BLaER1 (cell line): ENCODE results near the gene ATG2A.

Source experiments
- H3K27ac ChIP-seq: shearing (Covaris generic); formaldehyde crosslinking; 2 replicates; pipeline ENCODE4 v1.8.1; 2022
- H3K27me3 ChIP-seq: shearing (Covaris generic); formaldehyde crosslinking; 2 replicates; pipeline ENCODE4 v1.8.1; 2022
- H3K36me3 ChIP-seq: shearing (Covaris generic); formaldehyde crosslinking; 2 replicates; pipeline ENCODE4 v1.8.1; 2022
- H3K4me1 ChIP-seq: shearing (Covaris generic); formaldehyde crosslinking; 2 replicates; pipeline ENCODE4 v1.8.1; 2022
- H3K4me2 ChIP-seq: shearing (Covaris generic); formaldehyde crosslinking; 2 replicates; pipeline ENCODE4 v1.8.1; 2022
- H3K4me3 ChIP-seq: shearing (Covaris generic); formaldehyde crosslinking; 2 replicates; pipeline ENCODE4 v1.8.1; 2022
- H3K9ac ChIP-seq: shearing (Covaris generic); formaldehyde crosslinking; 2 replicates; pipeline ENCODE4 v1.8.1; 2022
- H3K9me3 ChIP-seq: shearing (Covaris generic); formaldehyde crosslinking; 2 replicates; pipeline ENCODE4 v1.8.1; 2022
- H4K20me1 ChIP-seq: shearing (Covaris generic); formaldehyde crosslinking; 2 replicates; pipeline ENCODE4 v1.8.1; 2022
- Cebpa-rat ChIP-seq: shearing (Covaris generic); IDR thresholded peaks from 2 replicates; pipeline ENCODE4 v1.8.1; 2022

ATG2A gene

GRCh38 chr11:64888729-64889511 is 28.1 kb downstream of the ATG2A start:
- H3K4me1 ChIP-seq, result peaks cover 91% of the 10 kb centered on the region
- H4K20me1 ChIP-seq, result no peaks in the 10 kb centered on the region
- H3K4me3 ChIP-seq, result no peak overlapping the region
- peak overlapping the region; percentile 75 for H3K27ac ChIP-seq
- H3K9ac ChIP-seq, result peak overlapping the region; percentile 64; the same call in 1 of the 2 replicates
- no peaks in the 10 kb centered on the region for H3K36me3 ChIP-seq
- TF ChIP-seq Cebpa-rat, result no peak
- H3K27me3 ChIP-seq, result no peaks in the 10 kb centered on the region
- H3K9me3 ChIP-seq, result no peaks in the 10 kb centered on the region
- H3K4me2 ChIP-seq, result peak overlapping the region; percentile 92

- H3K4me2 ChIP-seq, result peak overlapping the region; percentile 92
- no peaks in the 10 kb centered on the region for H4K20me1 ChIP-seq
- no peak for TF ChIP-seq Cebpa-rat
- no peaks in the 10 kb centered on the region for H3K36me3 ChIP-seq
- H3K4me1 ChIP-seq, result peaks cover 91% of the 10 kb centered on the region
- peak overlapping the region; percentile 64; the same call in 1 of the 2 replicates for H3K9ac ChIP-seq
- peak overlapping the region; percentile 47 for H3K4me3 ChIP-seq
- H3K27me3 ChIP-seq, result no peaks in the 10 kb centered on the region
- H3K9me3 ChIP-seq, result no peaks in the 10 kb centered on the region
- H3K27ac ChIP-seq, result peak overlapping the region; percentile 75
Observed at GRCh38 chr11:64888406-64888728, 28.6 kb downstream of the ATG2A start.

GRCh38 chr11:64887757-64888405 is 29.1 kb downstream of the ATG2A start:
- Histone ChIP-seq H3K4me2 (peak overlapping the region; percentile 92), H3K9ac (peak overlapping the region; percentile 64; the same call in 1 of the 2 replicates), H3K27me3 (no peaks in the 10 kb centered on the region), H3K4me3 (peak overlapping the region; percentile 47), H4K20me1 (no peaks in the 10 kb centered on the region), H3K27ac (peak overlapping the region; percentile 75), H3K36me3 (no peaks in the 10 kb centered on the region), H3K9me3 (no peaks in the 10 kb centered on the region), H3K4me1 (peaks cover 91% of the 10 kb centered on the region)
- TF ChIP-seq Cebpa-rat, result no peak

DNA sequence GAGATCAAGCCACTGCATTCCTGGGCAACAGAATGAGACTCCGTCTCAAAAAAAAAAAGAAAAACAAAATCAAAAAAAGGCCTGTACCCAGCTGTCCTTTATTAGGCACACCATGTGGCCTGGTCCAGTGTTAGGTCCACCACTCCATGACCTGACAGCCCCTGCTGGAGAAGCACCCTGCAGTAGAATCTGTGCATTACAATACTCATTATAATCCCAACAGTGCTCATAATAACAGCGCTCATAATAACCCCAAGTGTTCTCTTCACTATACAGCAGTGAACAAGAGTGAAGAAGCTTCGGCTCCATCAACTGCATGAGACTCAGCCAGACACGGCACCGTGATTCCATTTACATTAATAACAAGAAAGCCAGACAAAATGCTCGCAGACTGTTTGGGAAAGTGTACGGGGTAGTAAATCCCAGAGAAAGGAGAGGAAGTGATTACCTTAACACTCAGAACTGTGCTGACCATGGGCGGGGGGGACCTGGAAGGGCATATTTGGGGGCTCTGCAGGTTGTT is 29.7 kb downstream of the ATG2A start:
- Histone ChIP-seq H3K4me3 (no peak overlapping the region), H3K4me2 (peak overlapping the region; percentile 92), H3K9me3 (no peaks in the 10 kb centered on the region), H4K20me1 (no peaks in the 10 kb centered on the region), H3K36me3 (no peaks in the 10 kb centered on the region), H3K27me3 (no peaks in the 10 kb centered on the region), H3K27ac (peak overlapping the region; percentile 75), H3K9ac (no peak overlapping the region; the same call in 1 of the 2 replicates), H3K4me1 (peaks cover 91% of the 10 kb centered on the region)
- no peak for TF ChIP-seq Cebpa-rat

- no peaks in the 10 kb centered on the region for H3K36me3 ChIP-seq
- H3K27ac ChIP-seq, result no peak overlapping the region
- H3K4me3 ChIP-seq, result no peak overlapping the region
- H4K20me1 ChIP-seq, result no peaks in the 10 kb centered on the region
- H3K27me3 ChIP-seq, result no peaks in the 10 kb centered on the region
- peaks cover 91% of the 10 kb centered on the region for H3K4me1 ChIP-seq
- H3K9ac ChIP-seq, result no peak overlapping the region
- H3K9me3 ChIP-seq, result no peaks in the 10 kb centered on the region
- TF ChIP-seq Cebpa-rat, result peak; percentile 58; the same call in 1 of the 2 replicates
- H3K4me2 ChIP-seq, result peak overlapping the region; percentile 63; the same call in 1 of the 2 replicates
Observed at GRCh38 chr11:64885367-64886286, 31.4 kb downstream of the ATG2A start.

DNA sequence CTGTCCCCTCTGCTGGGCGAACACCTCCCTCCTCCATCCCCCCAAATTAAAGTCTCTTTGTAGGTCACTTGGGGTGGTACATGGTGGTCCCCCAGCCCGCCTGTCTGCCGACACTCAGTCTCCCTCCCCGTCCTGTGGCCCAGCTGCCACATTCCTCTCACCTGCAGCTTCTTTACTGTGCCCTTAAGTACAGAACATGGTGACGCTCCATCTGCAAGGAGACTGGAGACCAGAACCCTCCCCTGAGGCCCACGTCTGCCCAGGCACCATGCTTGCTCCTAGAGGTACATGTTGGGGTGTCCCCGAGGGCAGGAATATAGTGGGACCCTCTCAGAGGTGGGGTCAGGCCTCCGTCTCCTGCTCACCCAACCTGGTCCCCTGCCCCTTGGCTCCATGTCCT is 33.0 kb downstream of the ATG2A start:
- no peaks in the 10 kb centered on the region for H3K36me3 ChIP-seq
- peak overlapping the region; percentile 46; the same call in 1 of the 2 replicates for H3K9ac ChIP-seq
- H3K4me2 ChIP-seq, result peak overlapping the region; percentile 63
- TF ChIP-seq Cebpa-rat, result no peak
- H3K4me3 ChIP-seq, result no peak overlapping the region
- peak overlapping the region; percentile 68 for H3K27ac ChIP-seq
- H4K20me1 ChIP-seq, result no peaks in the 10 kb centered on the region
- H3K9me3 ChIP-seq, result no peaks in the 10 kb centered on the region
- no peaks in the 10 kb centered on the region for H3K27me3 ChIP-seq
- H3K4me1 ChIP-seq, result peaks cover 91% of the 10 kb centered on the region

DNA sequence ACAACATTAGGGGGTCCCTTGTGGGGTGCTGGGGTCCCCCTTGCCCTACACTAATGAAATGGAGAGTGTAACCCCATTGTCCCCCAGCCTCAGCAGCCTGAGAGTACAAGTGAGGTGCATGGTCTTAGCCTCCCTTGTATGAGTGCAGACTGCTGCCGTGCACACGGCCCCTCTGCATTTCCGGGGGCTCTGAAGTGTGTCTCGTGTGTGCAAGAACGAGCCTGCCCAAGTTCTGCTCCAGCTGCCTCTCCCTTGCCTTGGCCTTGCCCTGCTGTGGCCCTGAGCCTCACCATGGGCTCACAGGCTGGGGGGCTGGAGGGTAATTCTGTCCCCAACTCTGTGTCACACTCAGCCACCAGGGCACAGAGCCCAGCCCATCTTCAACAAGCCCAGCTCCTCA is 33.4 kb downstream of the ATG2A start:
- H3K4me2 ChIP-seq, result peak overlapping the region; percentile 63
- TF ChIP-seq Cebpa-rat, result no peak
- H3K27me3 ChIP-seq, result no peaks in the 10 kb centered on the region
- peaks cover 86% of the 10 kb centered on the region for H3K4me1 ChIP-seq
- no peaks in the 10 kb centered on the region for H3K9me3 ChIP-seq
- H4K20me1 ChIP-seq, result no peaks in the 10 kb centered on the region
- peak overlapping the region; percentile 46 for H3K9ac ChIP-seq
- H3K4me3 ChIP-seq, result no peak overlapping the region
- peak overlapping the region; percentile 68 for H3K27ac ChIP-seq
- no peaks in the 10 kb centered on the region for H3K36me3 ChIP-seq

GRCh38 chr11:64882243-64882642 is 34.8 kb downstream of the ATG2A start:
- no peaks in the 10 kb centered on the region for H3K9me3 ChIP-seq
- peaks cover 73% of the 10 kb centered on the region for H3K4me1 ChIP-seq
- no peak for TF ChIP-seq Cebpa-rat
- peaks cover 10% of the 10 kb centered on the region for H4K20me1 ChIP-seq
- H3K4me2 ChIP-seq, result peak overlapping the region; percentile 63
- no peaks in the 10 kb centered on the region for H3K27me3 ChIP-seq
- peak overlapping the region; percentile 24; the same call in 1 of the 2 replicates for H3K27ac ChIP-seq
- no peak overlapping the region for H3K4me3 ChIP-seq
- no peak overlapping the region for H3K9ac ChIP-seq
- H3K36me3 ChIP-seq, result no peaks in the 10 kb centered on the region

GRCh38 chr11:64881476-64881875 is 35.5 kb downstream of the ATG2A start:
- H4K20me1 ChIP-seq, result peaks cover 17% of the 10 kb centered on the region
- H3K4me2 ChIP-seq, result peak overlapping the region; percentile 96

More at GRCh38 chr11:64881476-64881875, 35.5 kb downstream of the ATG2A start:
- no peaks in the 10 kb centered on the region for H3K9me3 ChIP-seq
- peaks cover 77% of the 10 kb centered on the region for H3K4me1 ChIP-seq
- H3K4me3 ChIP-seq, result no peak overlapping the region
- no peak for TF ChIP-seq Cebpa-rat
- peak overlapping the region; percentile 95; the same call in 1 of the 2 replicates for H3K27ac ChIP-seq
- H3K27me3 ChIP-seq, result no peaks in the 10 kb centered on the region
- H3K36me3 ChIP-seq, result no peaks in the 10 kb centered on the region
- H3K9ac ChIP-seq, result no peak overlapping the region
